B cell (primary cell): ENCODE results near the gene BMPER. TPM values are rescaled to one million over a fixed set of nuclear protein-coding genes. Genes with fewer than 3 reads are reported as not detected.

Experiments used
- ATAC-seq: fragments of 200-7000 bp; cut with Tn5 transposase; one replicate; pipeline ENCODE4 v1.10.0; 2021; ENCODE audit warnings: low read depth, mild to moderate bottlenecking, moderate number of reproducible peaks, moderate library complexity
- CTCF ChIA-PET: fragments of 350-600 bp; sonication (Branson Sonifier 250); formaldehyde crosslinking; loops from one replicate; lab custom pipeline; 2021; ENCODE audit warnings: antibody characterized with exemption, inconsistent platforms; lab: Charles Lee
- POLR2A ChIA-PET: fragments of 350-600 bp; sonication (Branson Sonifier 250); formaldehyde crosslinking; loops from one replicate; lab custom pipeline; 2021; ENCODE audit warnings: antibody characterized with exemption; lab: Charles Lee
- DNase-seq: peaks from one replicate; pipeline ENCODE4 v3.0.0; 2013
- H2AFZ ChIP-seq: 2 replicates; pipeline ENCODE4 v1.6.1; 2012; ENCODE audit warnings: mild to moderate bottlenecking, low read depth, low read length; ENCODE audit not compliant: insufficient read depth, poor library complexity, severe bottlenecking
- H3K27ac ChIP-seq, 2 donors: 1 replicate in 1 of 2; 2 replicates in 1 of 2; pipeline ENCODE4 v1.5.1; 2012 to 2013; ENCODE audit warnings: low read length in 2 of 2, mild to moderate bottlenecking in 2 of 2, moderate library complexity in 1 of 2
- H3K27me3 ChIP-seq, 4 experiments: fragments of 200-600 bp in 1 of 4; sonication (generic) in 1 of 4; replicated peaks in 1 of 4; 1 replicate in 2 of 4; 2 replicates in 2 of 4; pipeline versions ENCODE4 v1.6.1 to v1.7.0; 2013 to 2016; ENCODE audit warnings: low read length in 3 of 4, mild to moderate bottlenecking in 2 of 4, mixed read lengths in 1 of 4, moderate library complexity in 1 of 4; ENCODE audit not compliant: insufficient read depth in 4 of 4, control insufficient read depth in 3 of 4; ENCODE audit errors: control extremely low read depth in 1 of 4
- H3K36me3 ChIP-seq, 2 experiments: replicated peaks in 1 of 2; 1 replicate in 1 of 2; 2 replicates in 1 of 2; pipeline versions ENCODE4 v1.6.1 to v1.7.1; 2013; ENCODE audit warnings: low read length in 1 of 2; ENCODE audit not compliant: insufficient read depth in 2 of 2, control insufficient read depth in 1 of 2; ENCODE audit errors: control extremely low read depth in 1 of 2, extremely low read depth in 1 of 2
- H3K4me1 ChIP-seq, 2 donors: fragments of 200-600 bp in 1 of 2; sonication (generic) in 1 of 2; 1 replicate in 1 of 2; 2 replicates in 1 of 2; pipeline versions ENCODE4 v1.5.1 to v1.6.1; 2013 to 2017; ENCODE audit warnings: low read length in 2 of 2; ENCODE audit not compliant: control insufficient read depth in 2 of 2, insufficient read depth in 2 of 2
- H3K4me2 ChIP-seq: replicated peaks from 2 replicates; pipeline ENCODE3; 2012; ENCODE audit warnings: mild to moderate bottlenecking, low read depth, low read length; ENCODE audit not compliant: poor library complexity, severe bottlenecking
- H3K4me3 ChIP-seq, 5 experiments: fragments of 200-600 bp in 1 of 5; sonication (generic) in 1 of 5; 1 replicate in 3 of 5; 2 replicates in 2 of 5; pipeline versions ENCODE4 v1.5.1 to v1.7.0; 2011 to 2016; ENCODE audit warnings: low read length in 4 of 5, mild to moderate bottlenecking in 4 of 5, low read depth in 2 of 5, control low read depth in 1 of 5, moderate library complexity in 1 of 5; ENCODE audit not compliant: insufficient read depth in 1 of 5; ENCODE audit errors: control extremely low read depth in 1 of 5, extremely low read depth in 1 of 5
- H3K79me2 ChIP-seq: fragments of 200-600 bp; sonication (generic); one replicate; pipeline ENCODE4 v1.6.0; 2016; ENCODE audit warnings: low read length; ENCODE audit not compliant: control insufficient read depth, insufficient read depth
- H3K9ac ChIP-seq: fragments of 200-600 bp; sonication (generic); 2 replicates; pipeline ENCODE4 v1.6.1; 2017; ENCODE audit warnings: mild to moderate bottlenecking, low read length, moderate library complexity
- H3K9me3 ChIP-seq, 3 donors: one replicate each; pipeline versions ENCODE4 v1.6.1 to v1.7.1; 2013; ENCODE audit warnings: low read length in 2 of 3; ENCODE audit not compliant: control insufficient read depth in 2 of 3, insufficient read depth in 1 of 3; ENCODE audit errors: control extremely low read depth in 1 of 3
- H4K20me1 ChIP-seq: 2 replicates; pipeline ENCODE4 v1.6.0; 2012; ENCODE audit warnings: mild to moderate bottlenecking, low read length; ENCODE audit not compliant: insufficient read depth, control insufficient read depth, poor library complexity, severe bottlenecking
- H3K27ac Mint-ChIP-seq: one replicate; pipeline ENCODE4 v1.8.0; 2021; ENCODE audit warnings: mixed read lengths
- H3K27me3 Mint-ChIP-seq: one replicate; pipeline ENCODE4 v1.8.0; 2021; ENCODE audit warnings: mixed read lengths
- H3K4me1 Mint-ChIP-seq: one replicate; pipeline ENCODE4 v1.8.0; 2021; ENCODE audit warnings: mixed read lengths
- H3K4me3 Mint-ChIP-seq: one replicate; pipeline ENCODE4 v1.8.0; 2021; ENCODE audit warnings: mixed read lengths
- H3K9me3 Mint-ChIP-seq: one replicate; pipeline ENCODE4 v1.8.0; 2022; ENCODE audit warnings: mixed read lengths; ENCODE audit not compliant: insufficient read depth
- CTCF ChIP-seq: fragments of 200-600 bp; IDR thresholded peaks from one replicate; pipeline ENCODE4 v1.8.0; 2022; ENCODE audit warnings: antibody characterized with exemption, mild to moderate bottlenecking
- EZH2 ChIP-seq: IDR thresholded peaks from 2 replicates; pipeline ENCODE4 v1.6.1; 2012; ENCODE audit warnings: borderline replicate concordance, low read depth, mild to moderate bottlenecking, moderate library complexity, low read length; ENCODE audit not compliant: insufficient read depth, poor library complexity, severe bottlenecking
- WGBS: methylation state at CpG from one replicate; pipeline ENCODE4 v1.1.5; 2013; ENCODE audit warnings: missing lambda C conversion rate; ENCODE audit not compliant: insufficient coverage; 5-methylcytosine and 5-hydroxymethylcytosine counted together
- intact Hi-C: fragments of 100-400 bp; cut with micrococcal nuclease; formaldehyde crosslinking; loops from one replicate; pipeline ENCODE4 v1.10.0; 2022
- polyA plus RNA-seq: library from polyadenylated mRNA; depleted of rRNA; stranded (reverse); fragments of >200 nt; gene quantifications from 2 replicates; pipeline ENCODE4 v1.2.3, GENCODE V29; 2012
- total RNA-seq, 2 donors: library from RNA; stranded (reverse); fragments of 120-200 nt in 1 of 2; gene quantifications; 1 replicate in 1 of 2; 2 replicates in 1 of 2; pipeline versions ENCODE4 v1.2.3 to v1.2.4, GENCODE V29; 2013 to 2022

The BMPER gene
- total and polyA plus RNA-seq, 2 donors (not counting 1 experiment from before 2014, with no cell fraction given) = not detected

GRCh38 chr7:33933611-33934281 lies 28.4 kb downstream of the BMPER start:
- CTCF ChIA-PET = interaction anchor here (0.7 to 7.3 kb wide), 22 partner anchors 8 to 1243 kb away, joined by 3 to 89 read pairs (median 6); no protein-coding TSS in a partner anchor
- Mint-ChIP-seq H3K9me3 (no peaks in the 10 kb centered on the region), H3K4me3 (no peak overlapping the region), H3K27me3 (peaks cover 9% of the 10 kb centered on the region), H3K4me1 (no peaks in the 10 kb centered on the region), H3K27ac (no peak overlapping the region)
- Histone ChIP-seq H3K79me2 (no peaks in the 10 kb centered on the region), H3K36me3 (no peaks in the 10 kb centered on the region), H3K27ac (no peak overlapping the region), H3K4me3 (no peak overlapping the region), H3K4me1 (no peaks in the 10 kb centered on the region), H3K4me2 (no peak overlapping the region), H3K27me3 (peaks cover 0 to 18% (median 6%) of the 10 kb centered on the region in 4 experiments), H3K9ac (no peak overlapping the region), H3K9me3 (no peaks in the 10 kb centered on the region), H4K20me1 (no peaks in the 10 kb centered on the region), H2AFZ (no peak overlapping the region)
- ATAC-seq = no peak
- POLR2A ChIA-PET = interaction anchor here (0.7 kb wide), 1 partner anchor 27 kb away, joined by 3 read pairs; no protein-coding TSS in a partner anchor
- intact Hi-C loops = loop anchor here (1.0 to 10.0 kb wide), 3 partner anchors 510 to 1241 kb away; no protein-coding TSS in a partner anchor
- DNase-seq = no peak
- WGBS = 67% methylated on average over 4 of the region's 4 CpGs
- TF ChIP-seq CTCF = no peak
- no peak for TF ChIP-seq EZH2

GRCh38 chr7:33934391-33934790 lies 29.1 kb downstream of the BMPER start:
- Histone ChIP-seq H3K27me3 (peaks cover 0 to 18% (median 6%) of the 10 kb centered on the region in 4 experiments), H4K20me1 (no peaks in the 10 kb centered on the region), H3K27ac (no peak overlapping the region), H3K9me3 (no peaks in the 10 kb centered on the region), H3K4me3 (no peak overlapping the region), H3K4me2 (no peak overlapping the region), H3K9ac (no peak overlapping the region), H3K79me2 (no peaks in the 10 kb centered on the region), H3K4me1 (no peaks in the 10 kb centered on the region), H3K36me3 (no peaks in the 10 kb centered on the region), H2AFZ (no peak overlapping the region)
- no peak overlapping the region for H3K4me3 Mint-ChIP-seq
- H3K4me1 Mint-ChIP-seq = no peaks in the 10 kb centered on the region
- ATAC-seq = no peak
- DNase-seq = no peak
- peaks cover 13% of the 10 kb centered on the region for H3K27me3 Mint-ChIP-seq
- POLR2A ChIA-PET = interaction anchor here (0.7 kb wide), 1 partner anchor 27 kb away, joined by 3 read pairs; no protein-coding TSS in a partner anchor
- H3K27ac Mint-ChIP-seq = no peak overlapping the region
- WGBS = 100% methylated on average over 1 of the region's 2 CpGs
- CTCF ChIA-PET = interaction anchor here (0.7 to 7.3 kb wide), 9 partner anchors 10 to 1169 kb away, joined by 3 to 89 read pairs (median 7); no protein-coding TSS in a partner anchor
- H3K9me3 Mint-ChIP-seq = no peaks in the 10 kb centered on the region
- intact Hi-C loops = loop anchor here (5.0 to 10.0 kb wide), 2 partner anchors 690 to 1242 kb away; no protein-coding TSS in a partner anchor
- no peak for TF ChIP-seq EZH2
- no peak for TF ChIP-seq CTCF
